Measurements from ENCODE around the gene TEAD4.

The TEAD4 gene

GRCh38 chr12:2960996-2961616 is 1.9 kb downstream of the TEAD4 start:
- no peak for DNase-seq

GRCh38 chr12:2961705-2962104 is 2.5 kb downstream of the TEAD4 start:
- DNase-seq, result no peak

GRCh38 chr12:2963154-2963759 is 4.1 kb downstream of the TEAD4 start:
- DNase-seq, result no peak

- no peak for DNase-seq
Measured at GRCh38 chr12:2963760-2964292, 4.6 kb downstream of the TEAD4 start.

- no peak for DNase-seq
Measured at GRCh38 chr12:2967651-2968050, 8.5 kb downstream of the TEAD4 start.

GRCh38 chr12:2970744-2971143 is 11.5 kb downstream of the TEAD4 start:
- no peak for DNase-seq

- peak in 1 of 14 donors; percentile 78 for DNase-seq
Measured at GRCh38 chr12:2973566-2973965, 14.4 kb downstream of the TEAD4 start.

GRCh38 chr12:2974560-2974971 is 15.4 kb downstream of the TEAD4 start:
- no peak for DNase-seq

GRCh38 chr12:2976581-2976996 is 17.4 kb downstream of the TEAD4 start:
- no peak for DNase-seq

- DNase-seq, result no peak
Measured at GRCh38 chr12:2977776-2978175, 18.6 kb downstream of the TEAD4 start.

GRCh38 chr12:2979806-2980205 is 20.6 kb downstream of the TEAD4 start:
- DNase-seq, result no peak

- DNase-seq, result no peak
Measured at GRCh38 chr12:2980630-2981029, 21.4 kb downstream of the TEAD4 start.

- peak in 1 of 14 donors; percentile 87 for DNase-seq
Measured at GRCh38 chr12:2982361-2982760, 23.2 kb downstream of the TEAD4 start.

- no peak for DNase-seq
Measured at GRCh38 chr12:2984249-2984648, 25.1 kb downstream of the TEAD4 start.

- no peak for DNase-seq
Measured at GRCh38 chr12:2984698-2985097, 25.5 kb downstream of the TEAD4 start.

- no peak for DNase-seq
Measured at GRCh38 chr12:2986876-2987275, 27.7 kb downstream of the TEAD4 start.

- DNase-seq, result no peak
Measured at GRCh38 chr12:2988494-2988893, 29.3 kb downstream of the TEAD4 start.

GRCh38 chr12:2992724-2993123 is 33.5 kb downstream of the TEAD4 start:
- no peak for DNase-seq

- DNase-seq, result peak in 1 of 14 donors; percentile 47
Measured at GRCh38 chr12:2997989-2998670, 38.9 kb downstream of the TEAD4 start.

- peak in 1 of 14 donors; percentile 51 for DNase-seq
Measured at GRCh38 chr12:2998789-2999264, 39.6 kb downstream of the TEAD4 start.

- DNase-seq, result peak in 1 of 14 donors; percentile 21
Measured at GRCh38 chr12:2999265-2999841, 40.2 kb downstream of the TEAD4 start.

- DNase-seq, result no peak
Measured at GRCh38 chr12:3000548-3001275, 41.5 kb downstream of the TEAD4 start.
